Trophoblast cell (in vitro differentiated cells and primary cell): ENCODE measurements around the gene FGF1.

ENCODE experiments used
- DNase-seq, 2 donors: peaks; one replicate each; pipeline ENCODE4 v3.0.0-alpha.2; 2016
- H2AFZ ChIP-seq: 2 replicates; pipeline ENCODE4 v1.6.1; 2013; ENCODE audit warnings: low read length, moderate library complexity, mild to moderate bottlenecking; ENCODE audit not compliant: insufficient read depth, poor library complexity
- H2AK5ac ChIP-seq: 2 replicates; pipeline ENCODE4 v1.6.1; 2013; ENCODE audit warnings: mild to moderate bottlenecking, low read length
- H2BK120ac ChIP-seq: 2 replicates; pipeline ENCODE4 v1.6.1; 2013; ENCODE audit warnings: low read length, mild to moderate bottlenecking, moderate library complexity; ENCODE audit not compliant: insufficient read depth, poor library complexity
- H2BK12ac ChIP-seq: 2 replicates; pipeline ENCODE4 v1.6.1; 2013; ENCODE audit warnings: mild to moderate bottlenecking, low read length, moderate library complexity
- H2BK5ac ChIP-seq: 2 replicates; pipeline ENCODE4 v1.6.1; 2013; ENCODE audit warnings: low read length, low read depth, moderate library complexity, mild to moderate bottlenecking; ENCODE audit not compliant: poor library complexity
- H3K14ac ChIP-seq: 2 replicates; pipeline ENCODE4 v1.6.1; 2013; ENCODE audit warnings: mild to moderate bottlenecking, low read length
- H3K18ac ChIP-seq: 2 replicates; pipeline ENCODE4 v1.6.1; 2013; ENCODE audit warnings: mild to moderate bottlenecking, low read length
- H3K23ac ChIP-seq: 2 replicates; pipeline ENCODE4 v1.6.1; 2013; ENCODE audit warnings: low read length
- H3K27ac ChIP-seq: 2 replicates; pipeline ENCODE4 v1.5.1; 2013; ENCODE audit warnings: low read depth, mild to moderate bottlenecking, inconsistent platforms, low read length, moderate library complexity
- H3K27me3 ChIP-seq: 2 replicates; pipeline ENCODE4 v1.6.1; 2013; ENCODE audit warnings: inconsistent platforms, mild to moderate bottlenecking, low read length, moderate library complexity; ENCODE audit not compliant: insufficient read depth
- H3K36me3 ChIP-seq, 2 experiments: 1 replicate in 1 of 2; 2 replicates in 1 of 2; pipeline ENCODE4 v1.6.1; 2013; ENCODE audit warnings: low read length in 2 of 2, mild to moderate bottlenecking in 2 of 2, moderate library complexity in 1 of 2; ENCODE audit not compliant: insufficient read depth in 2 of 2, control insufficient read depth in 1 of 2
- H3K4ac ChIP-seq: 2 replicates; pipeline ENCODE4 v1.6.1; 2013; ENCODE audit warnings: low read depth, mild to moderate bottlenecking, low read length, moderate library complexity
- H3K4me1 ChIP-seq, 2 experiments: 1 replicate in 1 of 2; 2 replicates in 1 of 2; pipeline ENCODE4 v1.6.1; 2013; ENCODE audit warnings: low read length in 2 of 2, mild to moderate bottlenecking in 2 of 2, moderate library complexity in 1 of 2; ENCODE audit not compliant: insufficient read depth in 2 of 2, control insufficient read depth in 1 of 2
- H3K4me2 ChIP-seq: 2 replicates; pipeline ENCODE4 v1.6.1; 2013; ENCODE audit warnings: inconsistent platforms, mild to moderate bottlenecking, low read length, moderate library complexity
- H3K4me3 ChIP-seq: 2 replicates; pipeline ENCODE4 v1.5.1; 2013; ENCODE audit warnings: mild to moderate bottlenecking, low read depth, low read length, inconsistent platforms
- H3K79me1 ChIP-seq: one replicate; pipeline ENCODE4 v1.6.1; 2013; ENCODE audit warnings: low read length
- H3K79me2 ChIP-seq: 2 replicates; pipeline ENCODE4 v1.6.1; 2013; ENCODE audit warnings: low read length, mild to moderate bottlenecking; ENCODE audit not compliant: control insufficient read depth, insufficient read depth, poor library complexity
- H3K9ac ChIP-seq: 2 replicates; pipeline ENCODE4 v1.6.1; 2013; ENCODE audit warnings: mild to moderate bottlenecking, low read length
- H3K9me3 ChIP-seq: 2 replicates; pipeline ENCODE4 v1.6.1; 2013; ENCODE audit warnings: low read depth, mild to moderate bottlenecking, control low read depth, inconsistent platforms, low read length; ENCODE audit not compliant: insufficient read depth
- H4K12ac ChIP-seq: 2 replicates; pipeline ENCODE4 v1.6.1; 2013; ENCODE audit warnings: low read depth, mild to moderate bottlenecking, low read length, moderate library complexity
- H4K8ac ChIP-seq: 2 replicates; pipeline ENCODE4 v1.6.1; 2013; ENCODE audit warnings: low read depth, mild to moderate bottlenecking, low read length, moderate library complexity
- H4K91ac ChIP-seq: one replicate; pipeline ENCODE4 v1.6.1; 2013; ENCODE audit warnings: low read depth, mild to moderate bottlenecking, low read length, moderate library complexity
- WGBS: extraction: QIAGEN DNeasy Blood & Tissue Kit; methylation state at CpG from one replicate; pipeline ENCODE4 v1.1.7; 2013; ENCODE audit warnings: missing lambda C conversion rate; ENCODE audit not compliant: insufficient read length, insufficient coverage; ENCODE audit errors: extremely low coverage; 5-methylcytosine and 5-hydroxymethylcytosine counted together

Gene FGF1

DNA sequence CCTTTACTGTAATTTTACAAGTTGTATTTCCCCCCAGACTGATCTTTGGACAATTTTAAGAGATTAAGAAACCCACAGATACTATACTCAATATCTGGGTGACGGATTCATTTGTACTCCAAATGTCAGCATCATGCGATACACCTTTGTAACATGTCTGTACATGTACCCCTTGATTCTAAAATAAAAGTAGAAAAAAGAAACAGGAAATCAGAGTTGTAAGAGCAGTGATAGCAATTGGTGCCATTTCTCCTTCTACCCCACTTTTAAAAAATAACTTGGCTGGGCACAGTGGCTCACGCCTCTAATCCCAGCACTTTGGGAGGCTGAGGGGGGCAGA, 116.9 kb downstream of the FGF1 start:
- Histone ChIP-seq H2BK12ac (no peak overlapping the region), H3K4me1 (peaks cover 0 to 2% of the 10 kb centered on the region in 2 experiments), H3K18ac (no peak overlapping the region), H3K9me3 (no peaks in the 10 kb centered on the region), H2AK5ac (no peak overlapping the region), H3K9ac (no peak overlapping the region), H3K4ac (no peak overlapping the region), H3K14ac (no peak overlapping the region), H3K27ac (no peak overlapping the region), H3K27me3 (no peaks in the 10 kb centered on the region), H3K79me1 (no peaks in the 10 kb centered on the region), H3K23ac (no peak overlapping the region), H3K4me2 (no peak overlapping the region), H4K12ac (no peak overlapping the region), H4K8ac (no peak overlapping the region), H2BK5ac (no peak overlapping the region), H3K4me3 (no peak overlapping the region), H3K36me3 (no peaks in the 10 kb centered on the region), H3K79me2 (no peaks in the 10 kb centered on the region), H2BK120ac (no peak overlapping the region), H4K91ac (no peak overlapping the region), H2AFZ (no peak overlapping the region)
- WGBS, result no CpG with 5 or more reads among the region's 3 CpGs
- DNase-seq, result no peak

DNA sequence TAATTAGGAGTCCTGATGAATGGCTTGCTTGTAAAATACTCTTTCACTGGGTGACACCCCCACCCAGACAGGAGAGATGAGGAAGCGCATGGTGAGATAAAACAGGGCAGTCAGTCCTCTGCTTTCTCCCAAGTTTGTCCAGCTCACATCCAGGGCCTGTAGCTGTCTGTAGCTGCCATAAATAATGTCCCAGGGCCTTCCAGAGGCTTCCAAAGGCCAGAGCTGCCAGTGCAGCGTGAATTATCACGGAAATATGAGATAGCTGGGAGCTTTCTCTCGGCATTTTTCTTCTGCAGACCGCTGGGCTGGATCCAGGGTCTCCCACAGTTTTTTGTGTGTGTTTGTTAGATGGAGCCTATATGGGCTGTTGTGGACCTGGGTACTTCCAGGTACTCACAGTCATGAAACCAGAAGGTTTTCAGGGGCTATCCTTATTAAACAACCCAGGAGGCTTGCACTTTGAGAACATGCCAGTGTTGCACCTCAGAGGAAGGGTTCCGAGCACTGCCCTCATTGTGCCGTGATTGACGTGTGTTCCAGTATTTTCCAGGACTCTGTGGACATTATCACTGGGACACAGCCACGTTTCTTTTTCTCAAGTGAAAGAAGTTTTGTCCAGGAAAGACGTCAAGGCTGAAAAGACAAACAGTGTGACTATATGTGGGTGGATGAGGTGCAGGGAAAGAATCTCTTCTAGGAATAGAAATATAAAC, 117.5 kb downstream of the FGF1 start:
- Histone ChIP-seq H3K23ac (no peak overlapping the region), H3K79me1 (no peaks in the 10 kb centered on the region), H3K14ac (no peak overlapping the region), H3K27ac (no peak overlapping the region), H3K4me2 (no peak overlapping the region), H2AFZ (no peak overlapping the region), H3K4me1 (peaks cover 0 to 2% of the 10 kb centered on the region in 2 experiments), H2BK5ac (no peak overlapping the region), H3K4me3 (no peak overlapping the region), H2AK5ac (no peak overlapping the region), H3K18ac (no peak overlapping the region), H4K8ac (no peak overlapping the region), H3K9me3 (no peaks in the 10 kb centered on the region), H3K36me3 (no peaks in the 10 kb centered on the region), H4K12ac (no peak overlapping the region), H3K9ac (no peak overlapping the region), H3K4ac (no peak overlapping the region), H3K79me2 (no peaks in the 10 kb centered on the region), H3K27me3 (no peaks in the 10 kb centered on the region), H2BK120ac (no peak overlapping the region), H4K91ac (no peak overlapping the region), H2BK12ac (no peak overlapping the region)
- WGBS, result no CpG with 5 or more reads among the region's 10 CpGs
- DNase-seq, result no peak

GRCh38 chr5:142561486-142562097, 124.3 kb downstream of the FGF1 start:
- Histone ChIP-seq H3K23ac (no peak overlapping the region), H3K27me3 (no peaks in the 10 kb centered on the region), H2BK12ac (no peak overlapping the region), H3K79me1 (no peaks in the 10 kb centered on the region), H3K14ac (no peak overlapping the region), H4K8ac (no peak overlapping the region), H2BK5ac (no peak overlapping the region), H2AK5ac (no peak overlapping the region), H3K36me3 (no peaks in the 10 kb centered on the region), H3K4me3 (no peak overlapping the region), H3K9ac (no peak overlapping the region), H4K12ac (no peak overlapping the region), H4K91ac (no peak overlapping the region), H3K4ac (no peak overlapping the region), H3K4me2 (no peak overlapping the region), H3K18ac (no peak overlapping the region), H3K9me3 (no peaks in the 10 kb centered on the region), H3K79me2 (no peaks in the 10 kb centered on the region), H2BK120ac (no peak overlapping the region), H3K27ac (no peak overlapping the region), H2AFZ (no peak overlapping the region), H3K4me1 (no peaks in the 10 kb centered on the region)
- no peak for DNase-seq
- WGBS, result no CpG with 5 or more reads among the region's 7 CpGs

DNA sequence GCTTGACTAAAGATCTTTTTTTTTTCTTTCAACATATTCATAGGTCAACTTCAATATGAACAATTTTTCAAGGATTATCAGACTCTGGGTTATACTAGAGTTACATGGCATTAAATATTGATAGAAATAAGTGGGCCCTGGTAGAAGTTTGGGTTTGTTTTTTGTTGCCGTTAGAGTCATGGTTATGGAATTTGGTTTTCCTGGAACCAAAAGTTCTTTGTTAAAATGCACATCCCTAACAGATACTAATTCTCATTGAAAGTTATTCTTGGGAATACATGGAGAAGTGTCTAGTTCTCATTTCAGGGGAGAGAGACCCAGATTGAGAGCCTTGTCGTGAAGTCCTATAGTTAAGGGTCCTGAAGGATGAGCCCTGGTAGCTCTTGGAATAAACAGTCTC, 124.9 kb downstream of the FGF1 start:
- DNase-seq, result no peak
- H3K9me3 ChIP-seq, result no peaks in the 10 kb centered on the region
- no peak overlapping the region for H4K12ac ChIP-seq
- H2BK120ac ChIP-seq, result no peak overlapping the region
- H2AK5ac ChIP-seq, result no peak overlapping the region
- H3K4me2 ChIP-seq, result no peak overlapping the region
- H3K27ac ChIP-seq, result no peak overlapping the region
- H3K4ac ChIP-seq, result no peak overlapping the region
- H2AFZ ChIP-seq, result no peak overlapping the region
- no peaks in the 10 kb centered on the region for H3K36me3 ChIP-seq
- no peaks in the 10 kb centered on the region for H3K79me1 ChIP-seq
- no peak overlapping the region for H2BK12ac ChIP-seq
- H3K14ac ChIP-seq, result no peak overlapping the region
- no peaks in the 10 kb centered on the region for H3K79me2 ChIP-seq
- H3K4me1 ChIP-seq, result no peaks in the 10 kb centered on the region
- no peak overlapping the region for H4K91ac ChIP-seq
- H3K4me3 ChIP-seq, result no peak overlapping the region
- H3K9ac ChIP-seq, result no peak overlapping the region
- H4K8ac ChIP-seq, result no peak overlapping the region
- no CpG with 5 or more reads among the region's 2 CpGs for WGBS
- no peak overlapping the region for H3K18ac ChIP-seq
- H3K23ac ChIP-seq, result no peak overlapping the region
- H3K27me3 ChIP-seq, result no peaks in the 10 kb centered on the region
- no peak overlapping the region for H2BK5ac ChIP-seq
